Keratinocyte (primary cell): ENCODE results near the gene FHIT. TPM values are rescaled to one million over a fixed set of nuclear protein-coding genes. Genes with fewer than 3 reads are reported as not detected.

Source experiments
- DNase-seq: peaks from one replicate; pipeline ENCODE4 v3.0.0-alpha.2; 2011; ENCODE audit warnings: low read depth, missing footprints, low spot score
- FAIRE-seq: peaks from 2 replicates; lab custom pipeline; 2011; peaks lifted over from hg19 to GRCh38; lab: Jason Lieb, UNC
- H2AFZ ChIP-seq: 2 replicates; pipeline ENCODE4 v1.6.0; 2012; ENCODE audit warnings: low read length, control low read depth, inconsistent platforms; ENCODE audit not compliant: control insufficient read depth
- H3K27ac ChIP-seq: 2 replicates; pipeline ENCODE4 v1.5.1; 2011; ENCODE audit warnings: low read length; ENCODE audit not compliant: control insufficient read depth, insufficient read depth
- H3K27me3 ChIP-seq: 3 replicates; pipeline ENCODE4 v1.6.0; 2011; ENCODE audit warnings: low read length; ENCODE audit not compliant: control insufficient read depth, insufficient read depth; ENCODE audit errors: extremely low read depth
- H3K36me3 ChIP-seq, 2 experiments: 2 replicates in 1 of 2; 3 replicates in 1 of 2; pipeline ENCODE4 v1.5.1; 2011; ENCODE audit warnings: low read length in 2 of 2, mild to moderate bottlenecking in 1 of 2; ENCODE audit not compliant: control insufficient read depth in 2 of 2, insufficient read depth in 2 of 2; ENCODE audit errors: extremely low read depth in 1 of 2
- H3K4me1 ChIP-seq: 3 replicates; pipeline ENCODE4 v1.5.1; 2011; ENCODE audit warnings: low read length; ENCODE audit not compliant: control insufficient read depth, insufficient read depth; ENCODE audit errors: extremely low read depth
- H3K4me2 ChIP-seq: 3 replicates; pipeline ENCODE4 v1.6.0; 2011; ENCODE audit warnings: low read depth, low read length; ENCODE audit not compliant: control insufficient read depth, insufficient read depth; ENCODE audit errors: extremely low read depth
- H3K4me3 ChIP-seq, 3 experiments: fragments of 200-600 bp in 1 of 3; sonication (generic) in 1 of 3; 2 replicates in 2 of 3; 3 replicates in 1 of 3; pipeline ENCODE4 v1.5.1; 2011 to 2016; ENCODE audit warnings: low read length in 3 of 3, mild to moderate bottlenecking in 3 of 3, control low read depth in 2 of 3, inconsistent platforms in 1 of 3, low read depth in 1 of 3, mixed read lengths in 1 of 3, mixed run types in 1 of 3, moderate library complexity in 1 of 3; ENCODE audit not compliant: control insufficient read depth in 2 of 3, insufficient read depth in 2 of 3; ENCODE audit errors: extremely low read depth in 1 of 3
- H3K79me2 ChIP-seq: 2 replicates; pipeline ENCODE4 v1.6.0; 2012; ENCODE audit warnings: low read length; ENCODE audit not compliant: control insufficient read depth, insufficient read depth
- H3K9ac ChIP-seq: 3 replicates; pipeline ENCODE4 v1.6.0; 2011; ENCODE audit warnings: low read length; ENCODE audit not compliant: control insufficient read depth, insufficient read depth; ENCODE audit errors: extremely low read depth
- H3K9me1 ChIP-seq: 3 replicates; pipeline ENCODE4 v1.6.0; 2011; ENCODE audit warnings: low read length; ENCODE audit not compliant: control insufficient read depth, insufficient read depth; ENCODE audit errors: extremely low read depth
- H3K9me3 ChIP-seq: 2 replicates; pipeline ENCODE4 v1.5.1; 2012; ENCODE audit warnings: low read depth, low read length; ENCODE audit not compliant: control insufficient read depth
- H4K20me1 ChIP-seq: 3 replicates; pipeline ENCODE4 v1.6.0; 2011; ENCODE audit warnings: low read length; ENCODE audit not compliant: control insufficient read depth, insufficient read depth; ENCODE audit errors: extremely low read depth
- EZH2 ChIP-seq: IDR thresholded peaks from one replicate; pipeline ENCODE4 v1.6.1; 2012; ENCODE audit warnings: inconsistent platforms, mild to moderate bottlenecking, low read length, moderate library complexity
- dilution Hi-C: fragments of 300-500 bp; cut with MboI; formaldehyde crosslinking; loops from one replicate; pipeline ENCODE4 v1.7.0; 2020; ENCODE audit warnings: low sequenced_read_pairs; ENCODE audit not compliant: extremely low pct_ligation_motif_present
- polyA plus RNA-seq, 5 experiments: library from polyadenylated mRNA; depleted of rRNA in 3 of 5; stranded (reverse) in 3 of 5; stranded (forward) in 1 of 5; unstranded in 1 of 5; fragments of >200 nt; gene quantifications; 1 replicate in 1 of 5; 2 replicates in 3 of 5; 3 replicates in 1 of 5; pipeline versions ENCODE4 v1.2.1 to v1.2.3, GENCODE V29; 2011 to 2012; ENCODE audit warnings: missing spikeins in 2 of 5, low read depth in 1 of 5, low replicate concordance in 1 of 5
- TF ChIP-seq, protein P1 (sequence below), 3 experiments: IDR thresholded peaks in 1 of 3; conservative IDR thresholded peaks in 1 of 3; optimal IDR thresholded peaks in 1 of 3; 2 replicates in 2 of 3; 3 replicates in 1 of 3; pipeline versions ENCODE3 to v1.5.1; 2011; ENCODE audit warnings: low read length in 3 of 3, mild to moderate bottlenecking in 3 of 3, moderate library complexity in 2 of 3, control low read depth in 1 of 3, inconsistent platforms in 1 of 3; ENCODE audit not compliant: insufficient read depth in 2 of 3; ENCODE audit errors: extremely low read depth in 1 of 3

Gene FHIT
- polyA plus RNA-seq, 1 donor (not counting 4 experiments of a cell fraction or from before 2014, with no cell fraction given) = 2.2 TPM

GRCh38 chr3:59764171-59764570 lies 1487.1 kb downstream of the FHIT start:
- H2AFZ ChIP-seq = no peak overlapping the region
- H4K20me1 ChIP-seq = no peaks in the 10 kb centered on the region
- no peak for TF ChIP-seq EZH2
- TF ChIP-seq, protein P1, sequence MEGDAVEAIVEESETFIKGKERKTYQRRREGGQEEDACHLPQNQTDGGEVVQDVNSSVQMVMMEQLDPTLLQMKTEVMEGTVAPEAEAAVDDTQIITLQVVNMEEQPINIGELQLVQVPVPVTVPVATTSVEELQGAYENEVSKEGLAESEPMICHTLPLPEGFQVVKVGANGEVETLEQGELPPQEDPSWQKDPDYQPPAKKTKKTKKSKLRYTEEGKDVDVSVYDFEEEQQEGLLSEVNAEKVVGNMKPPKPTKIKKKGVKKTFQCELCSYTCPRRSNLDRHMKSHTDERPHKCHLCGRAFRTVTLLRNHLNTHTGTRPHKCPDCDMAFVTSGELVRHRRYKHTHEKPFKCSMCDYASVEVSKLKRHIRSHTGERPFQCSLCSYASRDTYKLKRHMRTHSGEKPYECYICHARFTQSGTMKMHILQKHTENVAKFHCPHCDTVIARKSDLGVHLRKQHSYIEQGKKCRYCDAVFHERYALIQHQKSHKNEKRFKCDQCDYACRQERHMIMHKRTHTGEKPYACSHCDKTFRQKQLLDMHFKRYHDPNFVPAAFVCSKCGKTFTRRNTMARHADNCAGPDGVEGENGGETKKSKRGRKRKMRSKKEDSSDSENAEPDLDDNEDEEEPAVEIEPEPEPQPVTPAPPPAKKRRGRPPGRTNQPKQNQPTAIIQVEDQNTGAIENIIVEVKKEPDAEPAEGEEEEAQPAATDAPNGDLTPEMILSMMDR (optimal IDR thresholded peaks at IDR 0.05 in 1 of 3, IDR thresholded peaks at IDR 0.05 in 1 of 3, conservative IDR thresholded peaks at IDR 0.05 in 1 of 3; ENCODE audit: extremely low read depth in 1 of 3, insufficient read depth in 2 of 3, low read length in 3 of 3) = no peak
- DNase-seq (no peak), FAIRE-seq (no peak)
- H3K27ac ChIP-seq = no peak overlapping the region
- no peaks in the 10 kb centered on the region for H3K4me1 ChIP-seq
- no peak overlapping the region for H3K4me2 ChIP-seq
- no peaks in the 10 kb centered on the region for H3K79me2 ChIP-seq
- H3K9ac ChIP-seq = no peak overlapping the region
- H3K27me3 ChIP-seq = no peaks in the 10 kb centered on the region
- H3K9me1 ChIP-seq = no peaks in the 10 kb centered on the region
- H3K36me3 ChIP-seq = no peaks in the 10 kb centered on the region
- dilution Hi-C loops = no loop called here
- no peak overlapping the region for H3K4me3 ChIP-seq
- no peaks in the 10 kb centered on the region for H3K9me3 ChIP-seq

- Histone ChIP-seq H3K4me1 (no peaks in the 10 kb centered on the region), H3K9ac (no peak overlapping the region), H2AFZ (no peak overlapping the region), H3K27ac (no peak overlapping the region), H3K9me1 (no peaks in the 10 kb centered on the region), H3K4me2 (no peak overlapping the region), H4K20me1 (no peaks in the 10 kb centered on the region), H3K27me3 (no peaks in the 10 kb centered on the region), H3K9me3 (no peaks in the 10 kb centered on the region), H3K36me3 (no peaks in the 10 kb centered on the region), H3K79me2 (no peaks in the 10 kb centered on the region), H3K4me3 (no peak overlapping the region)
- TF ChIP-seq EZH2 = no peak
- TF ChIP-seq, protein P1 (optimal IDR thresholded peaks at IDR 0.05 in 1 of 3, IDR thresholded peaks at IDR 0.05 in 1 of 3, conservative IDR thresholded peaks at IDR 0.05 in 1 of 3; ENCODE audit: extremely low read depth in 1 of 3, insufficient read depth in 2 of 3, low read length in 3 of 3) = no peak
- DNase-seq (no peak), FAIRE-seq (no peak)
- dilution Hi-C loops = no loop called here
These were observed 1488.3 kb downstream of the FHIT start for GRCh38 chr3:59762941-59763340.
